Thoracic aorta (tissue), 2 donors: ENCODE measurements around the gene VSIG8. TPM values are rescaled to one million over a fixed set of nuclear protein-coding genes. Genes with fewer than 3 reads are reported as not detected.

ENCODE experiments used
- ATAC-seq: fragments of 150-250 bp; one replicate; pipeline ENCODE4 v1.8.0; 2017; ENCODE audit warnings: low read depth; ENCODE audit not compliant: insufficient number of reproducible peaks, low FRiP score
- DNase-seq: peaks from one replicate; pipeline ENCODE4 v3.0.0-alpha.2; 2020; ENCODE audit warnings: low spot score
- H3K27ac ChIP-seq, 2 donors: fragments of 200-600 bp; sonication (generic); 1 replicate in 1 of 2; 2 replicates in 1 of 2; pipeline ENCODE4 v1.5.1; 2016; ENCODE audit warnings: mild to moderate bottlenecking in 2 of 2, moderate library complexity in 2 of 2
- H3K27me3 ChIP-seq: fragments of 200-600 bp; sonication (generic); replicated peaks from 2 replicates; pipeline ENCODE4 v1.6.0; 2016; ENCODE audit warnings: mild to moderate bottlenecking; ENCODE audit not compliant: insufficient read depth
- H3K36me3 ChIP-seq: fragments of 200-600 bp; sonication (generic); one replicate; pipeline ENCODE4 v1.5.1; 2016
- H3K4me1 ChIP-seq, 2 donors: fragments of 200-600 bp; sonication (generic); 1 replicate in 1 of 2; 2 replicates in 1 of 2; pipeline versions ENCODE4 v1.5.1 to v1.6.0; 2016; ENCODE audit warnings: low read depth in 2 of 2, mild to moderate bottlenecking in 1 of 2; ENCODE audit not compliant: control insufficient read depth in 1 of 2
- H3K4me3 ChIP-seq: fragments of 200-600 bp; sonication (generic); 2 replicates; pipeline ENCODE4 v1.5.1; 2016; ENCODE audit warnings: mild to moderate bottlenecking
- H3K9me3 ChIP-seq: fragments of 200-600 bp; sonication (generic); 2 replicates; pipeline ENCODE4 v1.5.1; 2016
- total RNA-seq, 2 donors: library from RNA; depleted of rRNA; stranded (reverse); fragments of >200 nt; gene quantifications; one replicate each; pipeline versions ENCODE4 v1.1.0 to v1.2.3, GENCODE V29; 2016
- TF ChIP-seq, protein P1 (sequence below): fragments of 200-600 bp; sonication (generic); IDR thresholded peaks from one replicate; pipeline ENCODE4 v1.5.1; 2019; ENCODE audit warnings: antibody characterized with exemption

VSIG8 gene
- total RNA-seq, 2 donors from 2014 or later, result not detected

DNA sequence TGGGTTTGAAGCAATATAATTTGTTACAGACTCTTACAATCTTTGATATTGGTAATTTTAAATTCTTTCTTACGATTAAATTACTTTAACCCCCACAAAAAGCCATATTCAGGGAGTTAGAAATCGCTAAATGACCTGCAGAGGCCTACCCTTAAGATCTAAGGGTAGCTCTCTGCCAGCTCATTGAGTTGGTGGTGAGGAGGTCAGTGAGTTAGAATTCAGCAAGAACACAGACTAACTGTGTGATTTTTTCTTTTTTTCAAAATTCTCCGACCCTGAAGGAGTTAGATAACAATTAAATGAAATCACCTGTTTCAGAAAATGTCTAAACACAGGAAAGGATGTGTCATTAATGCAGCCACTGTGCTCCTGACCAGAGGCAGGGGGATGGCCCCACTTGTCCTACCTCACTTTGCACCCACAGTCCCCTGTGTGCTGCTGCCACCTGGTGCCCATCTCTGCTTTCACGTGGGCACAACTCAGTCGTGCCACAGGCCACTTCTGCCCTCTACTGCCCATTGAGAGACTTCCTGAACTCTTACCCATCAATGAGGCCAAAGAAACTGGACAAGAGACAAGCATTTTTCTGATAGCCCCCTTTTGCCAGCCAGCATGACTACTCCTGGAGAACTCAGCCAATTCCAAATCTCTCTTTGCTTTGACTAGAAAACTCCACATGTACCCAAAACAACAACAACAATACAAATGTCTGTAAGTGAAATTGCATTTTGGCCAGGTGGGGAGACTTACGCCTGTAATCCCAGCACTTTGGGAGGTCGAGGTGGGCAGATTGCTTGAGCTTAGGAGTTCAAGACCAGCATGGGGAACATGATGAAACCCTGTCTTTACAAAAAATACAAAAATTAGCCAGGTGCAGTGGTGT lies 29.1 kb upstream of the VSIG8 start:
- Histone ChIP-seq H3K4me1 (peaks cover 10 to 28% of the 10 kb centered on the region in 2 donors), H3K27me3 (no peaks in the 10 kb centered on the region), H3K36me3 (no peaks in the 10 kb centered on the region), H3K4me3 (no peak overlapping the region), H3K9me3 (no peaks in the 10 kb centered on the region), H3K27ac (no peak overlapping the region)
- peak; percentile 58 for DNase-seq
- TF ChIP-seq, protein P1, sequence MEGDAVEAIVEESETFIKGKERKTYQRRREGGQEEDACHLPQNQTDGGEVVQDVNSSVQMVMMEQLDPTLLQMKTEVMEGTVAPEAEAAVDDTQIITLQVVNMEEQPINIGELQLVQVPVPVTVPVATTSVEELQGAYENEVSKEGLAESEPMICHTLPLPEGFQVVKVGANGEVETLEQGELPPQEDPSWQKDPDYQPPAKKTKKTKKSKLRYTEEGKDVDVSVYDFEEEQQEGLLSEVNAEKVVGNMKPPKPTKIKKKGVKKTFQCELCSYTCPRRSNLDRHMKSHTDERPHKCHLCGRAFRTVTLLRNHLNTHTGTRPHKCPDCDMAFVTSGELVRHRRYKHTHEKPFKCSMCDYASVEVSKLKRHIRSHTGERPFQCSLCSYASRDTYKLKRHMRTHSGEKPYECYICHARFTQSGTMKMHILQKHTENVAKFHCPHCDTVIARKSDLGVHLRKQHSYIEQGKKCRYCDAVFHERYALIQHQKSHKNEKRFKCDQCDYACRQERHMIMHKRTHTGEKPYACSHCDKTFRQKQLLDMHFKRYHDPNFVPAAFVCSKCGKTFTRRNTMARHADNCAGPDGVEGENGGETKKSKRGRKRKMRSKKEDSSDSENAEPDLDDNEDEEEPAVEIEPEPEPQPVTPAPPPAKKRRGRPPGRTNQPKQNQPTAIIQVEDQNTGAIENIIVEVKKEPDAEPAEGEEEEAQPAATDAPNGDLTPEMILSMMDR, result peak; percentile 86
- ATAC-seq, result peak; percentile 44

DNA sequence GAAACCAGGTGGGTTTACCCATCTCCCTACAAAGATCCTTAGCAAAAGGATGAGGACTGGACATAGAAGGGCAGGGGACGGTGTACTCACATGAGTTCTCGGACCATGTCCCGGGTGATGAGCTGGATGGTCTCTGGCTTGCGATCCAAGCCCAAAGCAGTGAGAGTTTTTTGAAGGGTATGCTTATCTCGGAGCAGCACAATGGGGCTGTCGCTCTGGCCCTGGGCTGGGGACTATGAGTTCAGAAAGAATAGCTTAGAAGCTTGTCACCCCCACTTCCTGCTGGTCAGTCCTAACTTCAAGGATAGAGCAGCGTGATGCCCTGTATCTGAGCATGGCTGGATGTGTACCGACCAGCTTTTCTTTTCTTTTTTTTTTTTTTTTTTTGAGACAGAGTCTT lies 27.9 kb upstream of the VSIG8 start:
- no peaks in the 10 kb centered on the region for H3K9me3 ChIP-seq
- DNase-seq, result no peak
- H3K4me1 ChIP-seq, result peaks cover 10 to 22% of the 10 kb centered on the region in 2 donors
- H3K36me3 ChIP-seq, result no peaks in the 10 kb centered on the region
- H3K27me3 ChIP-seq, result no peaks in the 10 kb centered on the region
- TF ChIP-seq, protein P1, result no peak
- no peak for ATAC-seq
- H3K27ac ChIP-seq, result peak overlapping the region in 1 of 2 donors; percentile 56
- no peak overlapping the region for H3K4me3 ChIP-seq

DNA sequence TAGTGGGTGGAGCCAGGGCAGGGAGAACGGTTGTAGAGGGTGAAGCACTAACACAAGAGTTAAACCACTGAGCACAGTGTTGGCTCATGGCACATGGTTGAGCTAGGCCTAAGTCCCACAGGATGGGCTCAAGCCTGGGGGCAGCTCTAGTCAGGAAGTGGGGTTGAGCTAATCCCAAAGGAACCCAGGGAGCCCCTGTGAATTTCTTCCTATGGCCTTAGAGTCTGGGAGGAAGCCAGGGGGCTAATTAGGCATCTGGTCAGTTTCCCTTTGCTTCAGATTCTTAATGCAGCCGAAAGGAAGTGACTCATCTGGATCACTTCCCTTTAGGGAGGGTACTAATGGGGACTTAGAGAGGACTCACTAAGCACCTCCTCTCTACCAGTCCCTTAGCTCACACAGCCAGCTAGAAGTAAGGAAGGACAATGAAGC lies 27.4 kb upstream of the VSIG8 start:
- peak overlapping the region; percentile 47 to 56 for H3K27ac ChIP-seq
- H3K4me3 ChIP-seq, result no peak overlapping the region
- H3K4me1 ChIP-seq, result peaks cover 10 to 22% of the 10 kb centered on the region in 2 donors
- H3K27me3 ChIP-seq, result no peaks in the 10 kb centered on the region
- no peaks in the 10 kb centered on the region for H3K9me3 ChIP-seq
- H3K36me3 ChIP-seq, result no peaks in the 10 kb centered on the region
- peak; percentile 98 for ATAC-seq
- TF ChIP-seq, protein P1, result no peak
- no peak for DNase-seq

DNA sequence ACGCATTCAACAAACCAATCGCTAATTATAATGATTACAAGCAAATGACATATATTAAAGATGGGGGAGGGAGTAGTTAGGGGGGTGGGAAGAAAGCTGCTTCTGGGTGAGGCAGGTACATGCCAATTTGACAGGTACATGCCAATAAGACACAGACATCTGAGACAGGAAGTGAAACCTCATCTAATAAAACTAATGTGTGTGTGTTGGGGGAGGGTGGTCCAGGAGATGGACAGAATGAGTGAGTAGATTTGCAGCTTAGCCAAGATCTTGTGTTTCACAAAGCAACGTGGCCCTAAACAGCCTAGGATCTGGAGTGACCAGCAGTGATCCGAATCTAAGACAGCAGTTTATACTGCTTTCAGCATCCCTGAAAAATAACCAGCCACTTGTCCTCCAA lies 26.7 kb upstream of the VSIG8 start:
- H3K9me3 ChIP-seq, result no peaks in the 10 kb centered on the region
- H3K27ac ChIP-seq, result peak overlapping the region; percentile 47 to 56
- peaks cover 10 to 22% of the 10 kb centered on the region in 2 donors for H3K4me1 ChIP-seq
- no peak overlapping the region for H3K4me3 ChIP-seq
- no peaks in the 10 kb centered on the region for H3K27me3 ChIP-seq
- TF ChIP-seq, protein P1, result no peak
- H3K36me3 ChIP-seq, result no peaks in the 10 kb centered on the region
- ATAC-seq (no peak), DNase-seq (no peak)

DNA sequence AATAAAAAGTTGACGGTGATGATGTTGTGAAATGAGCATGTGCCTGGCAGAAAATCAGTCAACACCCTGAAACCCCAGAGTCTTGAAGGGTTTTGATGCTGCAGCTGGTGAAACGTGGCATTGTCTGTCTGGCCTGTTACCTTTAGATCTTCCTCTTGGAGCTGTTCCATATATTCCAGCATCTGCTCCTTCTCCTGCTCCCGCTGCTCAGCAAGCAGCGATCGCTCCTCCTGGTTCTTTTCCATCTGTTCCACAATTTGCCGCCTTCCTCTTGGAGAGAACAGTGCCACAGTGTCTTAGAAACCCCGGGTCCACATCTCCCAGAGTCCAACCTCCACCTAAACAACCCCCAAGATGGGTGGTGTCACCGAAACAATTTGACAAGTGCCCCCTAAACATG lies 21.8 kb upstream of the VSIG8 start:
- TF ChIP-seq, protein P1, result no peak
- Histone ChIP-seq H3K27ac (no peak overlapping the region), H3K36me3 (no peaks in the 10 kb centered on the region), H3K4me3 (no peak overlapping the region), H3K9me3 (no peaks in the 10 kb centered on the region), H3K27me3 (no peaks in the 10 kb centered on the region), H3K4me1 (peaks cover 0 to 2% of the 10 kb centered on the region in 2 donors)
- ATAC-seq (no peak), DNase-seq (no peak)
